ENCODE measurements around the gene ABCD3.

The ABCD3 gene

GRCh38 chr1:94529416-94529815 is 111.2 kb downstream of the ABCD3 start:
- no peak for DNase-seq

GRCh38 chr1:94530373-94530878 is 112.2 kb downstream of the ABCD3 start:
- DNase-seq: no peak

GRCh38 chr1:94531664-94532063 is 113.5 kb downstream of the ABCD3 start:
- DNase-seq: no peak

GRCh38 chr1:94532077-94532476 is 113.9 kb downstream of the ABCD3 start:
- no peak for DNase-seq

- DNase-seq: no peak
Measured at GRCh38 chr1:94535095-94535494, 116.9 kb downstream of the ABCD3 start.

GRCh38 chr1:94535879-94536278 is 117.7 kb downstream of the ABCD3 start:
- no peak for DNase-seq

GRCh38 chr1:94537254-94537653 is 119.1 kb downstream of the ABCD3 start:
- DNase-seq: no peak

- no peak for DNase-seq
Measured at GRCh38 chr1:94538243-94538827, 120.1 kb downstream of the ABCD3 start.

- no peak for DNase-seq
Measured at GRCh38 chr1:94539496-94539895, 121.3 kb downstream of the ABCD3 start.

GRCh38 chr1:94540440-94541245 is 122.5 kb downstream of the ABCD3 start:
- DNase-seq: no peak

- peak; percentile 84 for DNase-seq
Measured at GRCh38 chr1:94541246-94542087, 123.3 kb downstream of the ABCD3 start, which contains the start of gene F3. Gene F3, minus strand, starts transcription at chr1:94541759. Its CDS starts 123 bp downstream, at chr1:94541636.

GRCh38 chr1:94542088-94542870 is 124.1 kb downstream of the ABCD3 start:
- no peak for DNase-seq

GRCh38 chr1:94543001-94543400 is 124.8 kb downstream of the ABCD3 start:
- no peak for DNase-seq

GRCh38 chr1:94543893-94544635 is 125.9 kb downstream of the ABCD3 start:
- DNase-seq: no peak

GRCh38 chr1:94544706-94545490 is 126.7 kb downstream of the ABCD3 start:
- no peak for DNase-seq

GRCh38 chr1:94549706-94550105 is 131.5 kb downstream of the ABCD3 start:
- no peak for DNase-seq

GRCh38 chr1:94550396-94550795 is 132.2 kb downstream of the ABCD3 start:
- DNase-seq: no peak

GRCh38 chr1:94550800-94551241 is 132.6 kb downstream of the ABCD3 start:
- DNase-seq: no peak

- DNase-seq: no peak
Measured at GRCh38 chr1:94551449-94551848, 133.3 kb downstream of the ABCD3 start.

GRCh38 chr1:94552071-94552586 is 133.9 kb downstream of the ABCD3 start:
- no peak for DNase-seq

- no peak for DNase-seq
Measured at GRCh38 chr1:94553323-94553730, 135.1 kb downstream of the ABCD3 start.
